ENCODE measurements around the gene KDELR1.

KDELR1 gene

GRCh38 chr19:48386981-48387380, 4.4 kb downstream of the KDELR1 start:
- in situ Hi-C loops (cut with HindIII; ENCODE audit: low sequenced_read_pairs) = no loop called here
- no peak overlapping the region for H3K4me3 ChIP-seq (ENCODE audit: low read depth, low read length)
- no peak for DNase-seq (ENCODE audit: low read depth, low spot score)
- no peak for TF ChIP-seq CTCF (IDR thresholded peaks at IDR 0.05; ENCODE audit: low read depth, low read length)

GRCh38 chr19:48385461-48386087, 5.8 kb downstream of the KDELR1 start:
- in situ Hi-C loops (cut with HindIII; ENCODE audit: low sequenced_read_pairs) = no loop called here
- TF ChIP-seq CTCF (IDR thresholded peaks at IDR 0.05; ENCODE audit: low read depth, low read length) = no peak
- DNase-seq (ENCODE audit: low read depth, low spot score) = no peak
- H3K4me3 ChIP-seq (ENCODE audit: low read depth, low read length) = no peak overlapping the region

DNA sequence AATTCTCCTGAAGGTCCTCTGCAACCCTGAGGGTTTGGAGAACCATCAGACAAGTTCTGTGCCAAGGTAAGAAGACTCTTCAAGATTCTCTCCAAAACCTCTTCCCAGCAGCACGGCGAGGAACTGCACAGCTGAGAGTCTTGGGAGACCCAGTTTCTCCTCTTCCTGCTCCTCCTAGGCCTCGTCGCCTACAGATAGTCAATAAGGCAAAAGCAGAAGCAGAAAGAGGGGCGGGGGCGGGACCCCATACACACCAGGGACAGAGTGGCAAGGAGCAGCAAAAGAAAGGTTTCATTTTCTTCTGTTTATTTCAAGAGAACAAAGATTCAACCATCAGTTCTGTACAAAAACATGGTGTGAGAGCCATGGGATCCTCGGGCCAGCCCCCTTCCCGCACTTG, 9.1 kb downstream of the KDELR1 start:
- H3K4me3 ChIP-seq (ENCODE audit: low read depth, low read length) = no peak overlapping the region
- in situ Hi-C loops (cut with HindIII; ENCODE audit: low sequenced_read_pairs) = no loop called here
- DNase-seq (ENCODE audit: low read depth, low spot score) = no peak
- no peak for TF ChIP-seq CTCF (IDR thresholded peaks at IDR 0.05; ENCODE audit: low read depth, low read length)

- DNase-seq (ENCODE audit: low read depth, low spot score) = no peak
- in situ Hi-C loops (cut with HindIII; ENCODE audit: low sequenced_read_pairs) = no loop called here
- no peak overlapping the region for H3K4me3 ChIP-seq (ENCODE audit: low read depth, low read length)
- TF ChIP-seq CTCF (IDR thresholded peaks at IDR 0.05; ENCODE audit: low read depth, low read length) = no peak
Measured at GRCh38 chr19:48381178-48381950, 10.0 kb downstream of the KDELR1 start.

DNA sequence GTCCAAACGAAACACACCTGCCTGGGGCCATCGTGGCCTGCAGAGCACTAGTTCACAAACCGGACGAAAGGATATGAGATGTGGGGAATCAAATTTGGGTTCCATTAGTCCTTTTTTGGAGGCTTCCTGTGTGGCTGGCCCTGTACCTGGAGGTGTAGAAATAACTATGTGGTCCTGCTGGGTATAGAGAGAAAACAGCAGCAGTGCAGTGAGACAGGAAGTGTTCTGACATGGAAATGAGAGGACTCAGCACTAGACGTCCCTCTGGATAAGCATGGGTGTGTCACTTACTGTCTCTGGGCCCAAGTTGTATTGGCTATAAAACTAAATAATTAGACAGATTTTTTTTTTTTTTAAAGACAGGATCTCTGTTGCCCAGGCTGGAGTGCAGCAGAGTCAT, 12.3 kb downstream of the KDELR1 start:
- no peak for TF ChIP-seq CTCF (IDR thresholded peaks at IDR 0.05; ENCODE audit: low read depth, low read length)
- no peak for DNase-seq (ENCODE audit: low read depth, low spot score)
- in situ Hi-C loops (cut with HindIII; ENCODE audit: low sequenced_read_pairs) = no loop called here
- no peak overlapping the region for H3K4me3 ChIP-seq (ENCODE audit: low read depth, low read length)

GRCh38 chr19:48378194-48378570, 13.2 kb downstream of the KDELR1 start:
- TF ChIP-seq CTCF (IDR thresholded peaks at IDR 0.05; ENCODE audit: low read depth, low read length) = no peak
- no peak for DNase-seq (ENCODE audit: low read depth, low spot score)
- no peak overlapping the region for H3K4me3 ChIP-seq (ENCODE audit: low read depth, low read length)
- in situ Hi-C loops (cut with HindIII; ENCODE audit: low sequenced_read_pairs) = no loop called here

Measured in astrocyte of the spinal cord (primary cell).